ENCODE measurements around the gene CAND2.

DNA sequence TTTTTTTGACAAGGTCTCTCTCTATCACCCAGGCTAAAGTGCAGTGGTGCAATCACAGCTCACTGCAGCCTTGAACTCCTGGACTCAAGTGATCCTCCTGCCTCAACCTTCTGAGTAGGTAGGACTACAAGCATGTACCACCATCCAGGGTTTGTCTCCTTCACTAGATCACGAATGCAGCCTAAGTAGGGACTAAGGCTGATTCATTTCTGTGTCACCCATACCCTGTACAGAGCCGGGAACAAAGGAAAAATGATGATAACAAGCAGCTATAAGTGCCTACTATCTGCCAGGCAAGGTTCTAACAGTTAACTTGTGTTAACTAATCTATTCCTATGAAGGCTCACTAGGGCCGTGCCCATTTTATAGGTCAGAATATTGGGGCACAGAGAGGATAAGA lies 44.4 kb upstream of the CAND2 start:
- no peak for TF ChIP-seq POLR2A (IDR thresholded peaks at IDR 0.05)
- TF ChIP-seq, protein P1, sequence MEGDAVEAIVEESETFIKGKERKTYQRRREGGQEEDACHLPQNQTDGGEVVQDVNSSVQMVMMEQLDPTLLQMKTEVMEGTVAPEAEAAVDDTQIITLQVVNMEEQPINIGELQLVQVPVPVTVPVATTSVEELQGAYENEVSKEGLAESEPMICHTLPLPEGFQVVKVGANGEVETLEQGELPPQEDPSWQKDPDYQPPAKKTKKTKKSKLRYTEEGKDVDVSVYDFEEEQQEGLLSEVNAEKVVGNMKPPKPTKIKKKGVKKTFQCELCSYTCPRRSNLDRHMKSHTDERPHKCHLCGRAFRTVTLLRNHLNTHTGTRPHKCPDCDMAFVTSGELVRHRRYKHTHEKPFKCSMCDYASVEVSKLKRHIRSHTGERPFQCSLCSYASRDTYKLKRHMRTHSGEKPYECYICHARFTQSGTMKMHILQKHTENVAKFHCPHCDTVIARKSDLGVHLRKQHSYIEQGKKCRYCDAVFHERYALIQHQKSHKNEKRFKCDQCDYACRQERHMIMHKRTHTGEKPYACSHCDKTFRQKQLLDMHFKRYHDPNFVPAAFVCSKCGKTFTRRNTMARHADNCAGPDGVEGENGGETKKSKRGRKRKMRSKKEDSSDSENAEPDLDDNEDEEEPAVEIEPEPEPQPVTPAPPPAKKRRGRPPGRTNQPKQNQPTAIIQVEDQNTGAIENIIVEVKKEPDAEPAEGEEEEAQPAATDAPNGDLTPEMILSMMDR (IDR thresholded peaks at IDR 0.05) = no peak
